Ishikawa (cell line): ENCODE data around the gene GJC1.

Experiments
- CREB1 ChIP-seq: IDR thresholded peaks from 2 replicates; pipeline ENCODE4 v1.6.1; 2012; ENCODE audit warnings: low read depth
- MAX ChIP-seq: IDR thresholded peaks from 2 replicates; pipeline ENCODE4 v1.6.1; 2012
- NFIC ChIP-seq: IDR thresholded peaks from 2 replicates; pipeline ENCODE4 v1.6.1; 2012
- REST ChIP-seq: IDR thresholded peaks from 2 replicates; pipeline ENCODE4 v1.6.1; 2012; ENCODE audit warnings: low read depth, mild to moderate bottlenecking
- TEAD4 ChIP-seq: IDR thresholded peaks from 2 replicates; pipeline ENCODE4 v1.6.1; 2012

GRCh38 chr17:44865931-44866330 is 35.8 kb upstream of the GJC1 start:
- TF ChIP-seq MAX = no peak
- TF ChIP-seq TEAD4 = no peak
- TF ChIP-seq REST = no peak
- TF ChIP-seq CREB1 = no peak
- TF ChIP-seq NFIC = no peak
